GM12864 (cell line): ENCODE results near the gene TCTN3.

Source experiments
- DNase-seq: peaks from one replicate; pipeline ENCODE4 v3.0.0-alpha.2; 2011; ENCODE audit warnings: low read depth
- H3K4me3 ChIP-seq: 2 replicates; pipeline ENCODE4 v1.5.1; 2011; ENCODE audit warnings: mild to moderate bottlenecking, low read depth, low read length, control low read depth
- CTCF ChIP-seq: IDR thresholded peaks from 2 replicates; pipeline ENCODE4 v1.5.1; 2011; ENCODE audit warnings: low read depth, mild to moderate bottlenecking, moderate library complexity, low read length, control low read depth, inconsistent platforms; ENCODE audit errors: missing control alignments

Gene TCTN3

GRCh38 chr10:95660283-95660682 is 33.4 kb downstream of the TCTN3 start:
- no peak for TF ChIP-seq CTCF
- H3K4me3 ChIP-seq, result no peak overlapping the region
- no peak for DNase-seq

- peak overlapping the region; percentile 90; the same call in 1 of the 2 replicates for H3K4me3 ChIP-seq
- no peak for TF ChIP-seq CTCF
These were observed 36.5 kb downstream of the TCTN3 start for GRCh38 chr10:95657250-95657649.

GRCh38 chr10:95656291-95657164 is 37.2 kb downstream of the TCTN3 start, which contains the start of gene ALDH18A1:
Gene ALDH18A1, minus strand, starts transcription at chr10:95656711. Its CDS starts 3,334 bp downstream, at chr10:95653377.
- peak; percentile 84 for DNase-seq
- no peak for TF ChIP-seq CTCF
- H3K4me3 ChIP-seq, result peak within 1 kb of the TSS; percentile 90

More at GRCh38 chr10:95657250-95657649, 36.5 kb downstream of the TCTN3 start:
- DNase-seq, result no peak

- TF ChIP-seq CTCF, result no peak
- H3K4me3 ChIP-seq, result peak overlapping the region; percentile 90
- peak; percentile 5 for DNase-seq
These were observed 38.0 kb downstream of the TCTN3 start for GRCh38 chr10:95655571-95656290.

GRCh38 chr10:95653895-95654294 is 39.8 kb downstream of the TCTN3 start:
- TF ChIP-seq CTCF, result no peak
- no peak for DNase-seq
- no peak overlapping the region for H3K4me3 ChIP-seq

GRCh38 chr10:95651346-95652060 is 42.2 kb downstream of the TCTN3 start:
- no peak for DNase-seq
- H3K4me3 ChIP-seq, result no peak overlapping the region
- no peak for TF ChIP-seq CTCF
